ENCODE data around the gene OR1M1.

DNA sequence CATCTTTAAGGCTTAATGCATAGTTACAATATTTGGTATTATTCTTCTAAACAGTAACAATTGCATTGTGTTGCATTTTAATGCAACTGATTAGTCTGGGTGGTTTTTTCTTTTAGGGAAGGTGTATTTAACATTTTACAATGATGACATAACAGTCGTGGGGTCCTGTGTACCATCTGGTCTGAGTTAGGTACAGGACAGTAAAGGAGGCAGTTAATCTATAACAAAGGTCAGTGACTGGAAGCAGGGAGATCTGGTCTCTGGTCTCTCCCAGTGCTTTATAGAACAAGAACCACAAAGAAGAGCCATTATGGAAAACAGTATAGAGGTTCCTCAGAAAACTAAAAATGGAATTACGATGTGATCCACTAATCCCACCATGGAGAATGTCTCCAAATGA, 23.1 kb downstream of the OR1M1 start:
- TF ChIP-seq, protein P1, sequence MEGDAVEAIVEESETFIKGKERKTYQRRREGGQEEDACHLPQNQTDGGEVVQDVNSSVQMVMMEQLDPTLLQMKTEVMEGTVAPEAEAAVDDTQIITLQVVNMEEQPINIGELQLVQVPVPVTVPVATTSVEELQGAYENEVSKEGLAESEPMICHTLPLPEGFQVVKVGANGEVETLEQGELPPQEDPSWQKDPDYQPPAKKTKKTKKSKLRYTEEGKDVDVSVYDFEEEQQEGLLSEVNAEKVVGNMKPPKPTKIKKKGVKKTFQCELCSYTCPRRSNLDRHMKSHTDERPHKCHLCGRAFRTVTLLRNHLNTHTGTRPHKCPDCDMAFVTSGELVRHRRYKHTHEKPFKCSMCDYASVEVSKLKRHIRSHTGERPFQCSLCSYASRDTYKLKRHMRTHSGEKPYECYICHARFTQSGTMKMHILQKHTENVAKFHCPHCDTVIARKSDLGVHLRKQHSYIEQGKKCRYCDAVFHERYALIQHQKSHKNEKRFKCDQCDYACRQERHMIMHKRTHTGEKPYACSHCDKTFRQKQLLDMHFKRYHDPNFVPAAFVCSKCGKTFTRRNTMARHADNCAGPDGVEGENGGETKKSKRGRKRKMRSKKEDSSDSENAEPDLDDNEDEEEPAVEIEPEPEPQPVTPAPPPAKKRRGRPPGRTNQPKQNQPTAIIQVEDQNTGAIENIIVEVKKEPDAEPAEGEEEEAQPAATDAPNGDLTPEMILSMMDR (IDR thresholded peaks at IDR 0.05; ENCODE audit: low read length) = no peak
- TF ChIP-seq EZH2 (optimal IDR thresholded peaks at IDR 0.05; ENCODE audit: low read depth, low read length) = no peak

Measured in MM.1S (cell line).